IMR-90 (cell line): ENCODE data around the gene SCAMP4. TPM values are rescaled to one million over a fixed set of nuclear protein-coding genes. Genes with fewer than 3 reads are reported as not detected.

Experiments used
- ATAC-seq: fragments of 200-7000 bp; cut with Tn5 transposase; 2 replicates; pipeline ENCODE4 v1.9.1; 2020; ENCODE audit warnings: low read depth, mild to moderate bottlenecking, moderate library complexity
- BruUV-seq: library from RNA; stranded (reverse); fragments of 400-500 nt; replicated peaks from 2 replicates; lab custom pipeline; 2021; lab: Mats Ljungman, UMichigan
- CTCF ChIA-PET: fragments of 300-600 bp; formaldehyde crosslinking; extraction: SDS; loops from one replicate; lab custom pipeline; 2021; ENCODE audit warnings: antibody characterized with exemption; lab: Yijun Ruan, JAX
- POLR2A ChIA-PET: fragments of 300-600 bp; sonication (Branson Sonifier 250); formaldehyde crosslinking; loops from one replicate; lab custom pipeline; 2022; ENCODE audit warnings: antibody characterized with exemption; ENCODE audit not compliant: unreplicated experiment; lab: Charles Lee
- DNase-seq: peaks from one replicate; pipeline ENCODE4 v3.0.0; 2013
- H2AFZ ChIP-seq: replicated peaks from 2 replicates; pipeline ENCODE3; 2013; ENCODE audit warnings: low read length, mild to moderate bottlenecking; ENCODE audit not compliant: poor library complexity
- H2AK5ac ChIP-seq: 2 replicates; pipeline ENCODE4 v1.6.1; 2013; ENCODE audit warnings: low read depth, low read length, inconsistent platforms
- H2AK9ac ChIP-seq: replicated peaks from 2 replicates; pipeline ENCODE3; 2013; ENCODE audit warnings: mild to moderate bottlenecking, low read depth, low read length, moderate library complexity; ENCODE audit not compliant: poor library complexity
- H2BK120ac ChIP-seq: 2 replicates; pipeline ENCODE4 v1.6.1; 2013; ENCODE audit warnings: low read depth, low read length, inconsistent platforms
- H2BK15ac ChIP-seq: 3 replicates; pipeline ENCODE4 v1.6.1; 2013; ENCODE audit warnings: low read depth, low read length, inconsistent platforms
- H2BK20ac ChIP-seq: 2 replicates; pipeline ENCODE4 v1.6.1; 2013; ENCODE audit warnings: low read depth, mild to moderate bottlenecking, inconsistent platforms, low read length, moderate library complexity
- H2BK5ac ChIP-seq: 2 replicates; pipeline ENCODE4 v1.6.1; 2013; ENCODE audit warnings: mild to moderate bottlenecking, low read depth, low read length, inconsistent platforms; ENCODE audit not compliant: poor library complexity, severe bottlenecking
- H3K14ac ChIP-seq: replicated peaks from 2 replicates; pipeline ENCODE4 v1.6.1; 2013; ENCODE audit warnings: low read depth, low read length, inconsistent platforms
- H3K18ac ChIP-seq: 2 replicates; pipeline ENCODE4 v1.6.1; 2013; ENCODE audit warnings: low read depth, low read length, control low read depth
- H3K23ac ChIP-seq: 2 replicates; pipeline ENCODE4 v1.6.1; 2013; ENCODE audit warnings: low read depth, low read length, inconsistent platforms
- H3K27ac ChIP-seq: 2 replicates; pipeline ENCODE4 v1.5.1; 2013; ENCODE audit warnings: mild to moderate bottlenecking, control low read depth, low read length; ENCODE audit not compliant: insufficient read depth
- H3K27me3 ChIP-seq: 2 replicates; pipeline ENCODE4 v1.6.1; 2013; ENCODE audit warnings: low read length; ENCODE audit not compliant: control insufficient read depth, insufficient read depth
- H3K36me3 ChIP-seq: 2 replicates; pipeline ENCODE4 v1.6.1; 2013; ENCODE audit warnings: low read length, mixed read lengths; ENCODE audit not compliant: control insufficient read depth, insufficient read depth
- H3K4ac ChIP-seq: 2 replicates; pipeline ENCODE4 v1.6.1; 2013; ENCODE audit warnings: low read depth, low read length, inconsistent platforms
- H3K4me1 ChIP-seq: 2 replicates; pipeline ENCODE4 v1.6.1; 2013; ENCODE audit warnings: low read length, mixed read lengths; ENCODE audit not compliant: control insufficient read depth, insufficient read depth
- H3K4me2 ChIP-seq: 2 replicates; pipeline ENCODE4 v1.6.1; 2013; ENCODE audit warnings: low read depth, mild to moderate bottlenecking, control low read depth, low read length, moderate library complexity
- H3K4me3 ChIP-seq: 2 replicates; pipeline ENCODE4 v1.5.1; 2013; ENCODE audit warnings: low read depth, mild to moderate bottlenecking, control low read depth, low read length, moderate library complexity; ENCODE audit not compliant: insufficient read depth
- H3K56ac ChIP-seq: 2 replicates; pipeline ENCODE4 v1.6.1; 2013; ENCODE audit warnings: low read length, inconsistent platforms; ENCODE audit not compliant: insufficient read depth; ENCODE audit errors: extremely low read depth
- H3K79me1 ChIP-seq, 2 experiments: 2 replicates each; pipeline ENCODE4 v1.6.1; 2013; ENCODE audit warnings: low read length in 2 of 2, inconsistent platforms in 1 of 2, low read depth in 1 of 2
- H3K9ac ChIP-seq: 2 replicates; pipeline ENCODE4 v1.6.1; 2013; ENCODE audit warnings: low read depth, low read length, control low read depth
- H3K9me1 ChIP-seq: 2 replicates; pipeline ENCODE4 v1.6.1; 2013; ENCODE audit warnings: low read length, inconsistent platforms; ENCODE audit not compliant: insufficient read depth
- H3K9me3 ChIP-seq: 2 replicates; pipeline ENCODE4 v1.6.1; 2013; ENCODE audit warnings: low read length; ENCODE audit not compliant: control insufficient read depth, insufficient read depth
- H4K20me1 ChIP-seq: 2 replicates; pipeline ENCODE4 v1.6.1; 2013; ENCODE audit warnings: low read length, inconsistent platforms; ENCODE audit not compliant: insufficient read depth
- H4K5ac ChIP-seq: 2 replicates; pipeline ENCODE4 v1.6.1; 2013; ENCODE audit warnings: mild to moderate bottlenecking, low read depth, low read length, control low read depth
- H4K8ac ChIP-seq, 2 experiments: 2 replicates each; pipeline ENCODE4 v1.6.1; 2013; ENCODE audit warnings: low read depth in 2 of 2, low read length in 2 of 2, control low read depth in 1 of 2, inconsistent platforms in 1 of 2
- H4K91ac ChIP-seq: 2 replicates; pipeline ENCODE4 v1.6.1; 2013; ENCODE audit warnings: low read depth, low read length, inconsistent platforms; ENCODE audit not compliant: insufficient read depth
- BHLHE40 ChIP-seq: fragments of 150-350 bp; IDR thresholded peaks from 2 replicates; pipeline ENCODE4 v1.6.1; 2016; ENCODE audit warnings: mild to moderate bottlenecking, low read depth, low read length
- CEBPB ChIP-seq: IDR thresholded peaks from 2 replicates; pipeline ENCODE4 v1.6.1; 2012; ENCODE audit warnings: low read depth, low read length, improper control_type of control experiment
- CHD1 ChIP-seq: IDR thresholded peaks from 2 replicates; pipeline ENCODE4 v1.6.1; 2012; ENCODE audit warnings: low read depth, low read length, improper control_type of control experiment
- MAZ ChIP-seq: IDR thresholded peaks from 2 replicates; pipeline ENCODE4 v1.6.1; 2012; ENCODE audit warnings: low read depth, mild to moderate bottlenecking, low read length, improper control_type of control experiment, moderate library complexity, borderline replicate concordance
- MXI1 ChIP-seq: IDR thresholded peaks from 2 replicates; pipeline ENCODE4 v1.6.1; 2012; ENCODE audit warnings: low read depth, mild to moderate bottlenecking, low read length, moderate library complexity, borderline replicate concordance
- RAD21 ChIP-seq: IDR thresholded peaks from 2 replicates; pipeline ENCODE4 v1.6.1; 2012; ENCODE audit warnings: low read length, improper control_type of control experiment
- RCOR1 ChIP-seq: IDR thresholded peaks from 2 replicates; pipeline ENCODE4 v1.6.1; 2012; ENCODE audit warnings: mild to moderate bottlenecking, low read length, improper control_type of control experiment; ENCODE audit not compliant: insufficient replicate concordance
- RFX5 ChIP-seq: IDR thresholded peaks from 2 replicates; pipeline ENCODE4 v1.8.0; 2012; ENCODE audit warnings: low read depth, mild to moderate bottlenecking, low read length, moderate library complexity
- SMC3 ChIP-seq: fragments of 150-350 bp; IDR thresholded peaks from 2 replicates; pipeline ENCODE4 v1.6.1; 2016; ENCODE audit warnings: low read depth, mild to moderate bottlenecking, antibody characterized with exemption, low read length, moderate library complexity
- WGBS, 2 experiments: methylation state at CpG; one replicate each; pipeline versions ENCODE4 v1.1.5 to v1.1.7; 2013; ENCODE audit warnings: missing lambda C conversion rate in 2 of 2; ENCODE audit not compliant: insufficient read length in 1 of 2; ENCODE audit errors: extremely low coverage in 2 of 2; 5-methylcytosine and 5-hydroxymethylcytosine counted together
- dilution Hi-C: fragments of 300-500 bp; cut with HindIII; formaldehyde crosslinking; loops from one replicate; pipeline ENCODE4 v1.14.3; 2018; ENCODE audit warnings: low sequenced_read_pairs; ENCODE audit not compliant: unreplicated experiment
- in situ Hi-C: fragments of 300-500 bp; cut with MboI; formaldehyde crosslinking; loops from 3 replicates; pipeline ENCODE4 v1.14.3; 2019; ENCODE audit warnings: low sequenced_read_pairs, inconsistent platforms, mixed read lengths
- intact Hi-C: fragments of 100-400 bp; cut with micrococcal nuclease; formaldehyde crosslinking; loops from 2 replicates; pipeline ENCODE4 v1.10.0; 2022
- polyA plus RNA-seq, 3 experiments: library from polyadenylated mRNA; depleted of rRNA; stranded (reverse); fragments of >200 nt; gene quantifications; 2 replicates each; pipeline ENCODE4 v1.2.3, GENCODE V29; 2012; ENCODE audit warnings: low replicate concordance in 1 of 3
- total RNA-seq: library from RNA; depleted of rRNA; stranded (reverse); fragments of >200 nt; gene quantifications from 2 replicates; pipeline ENCODE4 v1.2.3, GENCODE V29; 2012
- TF ChIP-seq, protein P1 (sequence below): fragments of 150-350 bp; IDR thresholded peaks from 2 replicates; pipeline ENCODE4 v1.6.1; 2017; ENCODE audit warnings: mild to moderate bottlenecking, antibody characterized with exemption, low read length, low read depth
- TF ChIP-seq, protein P2 (sequence below): fragments of 150-350 bp; IDR thresholded peaks from 2 replicates; pipeline ENCODE4 v1.6.1; 2016; ENCODE audit warnings: low read depth, mild to moderate bottlenecking, low read length, moderate library complexity, borderline replicate concordance
- TF ChIP-seq, protein P3 (sequence below): conservative IDR thresholded peaks from 2 replicates; pipeline ENCODE4 v1.5.1; 2012; ENCODE audit warnings: mild to moderate bottlenecking, low read depth, low read length, improper control_type of control experiment

Gene SCAMP4
- total and polyA plus RNA-seq, 2 of the 4 experiments (the other 2 are of a cell fraction) = 16.1 to 28.1 TPM

DNA sequence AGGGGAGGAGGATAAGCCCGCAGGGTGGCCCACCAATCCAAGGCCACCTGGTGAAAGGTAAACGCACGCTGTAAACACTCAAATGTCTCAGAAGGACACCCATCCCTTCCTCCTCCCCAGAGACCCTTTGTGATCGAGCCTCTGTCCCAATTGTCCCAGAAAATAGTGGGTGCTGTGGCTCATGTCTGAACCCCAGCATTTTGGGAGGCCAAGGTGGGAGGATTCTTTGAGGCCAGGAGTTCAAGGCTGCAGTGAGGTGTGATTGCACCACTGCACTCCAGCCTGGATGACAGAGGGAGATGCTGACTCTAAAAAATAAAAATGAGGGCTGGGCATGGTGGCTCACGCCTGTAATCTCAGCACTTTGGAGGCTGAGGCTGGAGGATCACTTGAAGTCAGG lies 16.8 kb upstream of the SCAMP4 start:
- Histone ChIP-seq H2AFZ (no peak overlapping the region), H4K8ac (no peak overlapping the region), H3K36me3 (no peaks in the 10 kb centered on the region), H3K9me3 (no peaks in the 10 kb centered on the region), H2BK20ac (no peak overlapping the region), H3K14ac (no peak overlapping the region), H3K4ac (no peak overlapping the region), H2AK9ac (peak overlapping the region; percentile 28), H3K9ac (no peak overlapping the region), H2BK15ac (no peak overlapping the region), H3K23ac (no peak overlapping the region), H3K18ac (no peak overlapping the region), H4K20me1 (peaks cover 17% of the 10 kb centered on the region), H2BK5ac (no peak overlapping the region), H2AK5ac (no peak overlapping the region), H3K4me1 (peaks cover 11% of the 10 kb centered on the region), H3K27me3 (no peaks in the 10 kb centered on the region), H3K4me2 (no peak overlapping the region), H3K9me1 (peaks cover 9% of the 10 kb centered on the region), H3K27ac (no peak overlapping the region), H3K56ac (no peak overlapping the region), H4K5ac (no peak overlapping the region), H3K4me3 (no peak overlapping the region), H4K91ac (no peak overlapping the region), H2BK120ac (no peak overlapping the region), H3K79me1 (peaks cover 0 to 17% of the 10 kb centered on the region in 2 experiments; a peak in 2 of 4 replicates)
- 100% methylated on average over 1 of the region's 5 CpGs; no CpG with 5 or more reads in 1 of the 2 experiments for WGBS, 2 experiments
- intact Hi-C loops = no loop called here
- CTCF ChIA-PET = no interaction called here
- DNase-seq = no peak
- dilution Hi-C loops = no loop called here
- in situ Hi-C loops = no loop called here
- TF ChIP-seq, protein P1, sequence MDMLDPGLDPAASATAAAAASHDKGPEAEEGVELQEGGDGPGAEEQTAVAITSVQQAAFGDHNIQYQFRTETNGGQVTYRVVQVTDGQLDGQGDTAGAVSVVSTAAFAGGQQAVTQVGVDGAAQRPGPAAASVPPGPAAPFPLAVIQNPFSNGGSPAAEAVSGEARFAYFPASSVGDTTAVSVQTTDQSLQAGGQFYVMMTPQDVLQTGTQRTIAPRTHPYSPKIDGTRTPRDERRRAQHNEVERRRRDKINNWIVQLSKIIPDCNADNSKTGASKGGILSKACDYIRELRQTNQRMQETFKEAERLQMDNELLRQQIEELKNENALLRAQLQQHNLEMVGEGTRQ = no peak
- TF ChIP-seq CEBPB = no peak
- TF ChIP-seq, protein P2, sequence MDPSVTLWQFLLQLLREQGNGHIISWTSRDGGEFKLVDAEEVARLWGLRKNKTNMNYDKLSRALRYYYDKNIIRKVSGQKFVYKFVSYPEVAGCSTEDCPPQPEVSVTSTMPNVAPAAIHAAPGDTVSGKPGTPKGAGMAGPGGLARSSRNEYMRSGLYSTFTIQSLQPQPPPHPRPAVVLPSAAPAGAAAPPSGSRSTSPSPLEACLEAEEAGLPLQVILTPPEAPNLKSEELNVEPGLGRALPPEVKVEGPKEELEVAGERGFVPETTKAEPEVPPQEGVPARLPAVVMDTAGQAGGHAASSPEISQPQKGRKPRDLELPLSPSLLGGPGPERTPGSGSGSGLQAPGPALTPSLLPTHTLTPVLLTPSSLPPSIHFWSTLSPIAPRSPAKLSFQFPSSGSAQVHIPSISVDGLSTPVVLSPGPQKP = no peak
- no peak for TF ChIP-seq MXI1
- TF ChIP-seq RFX5 = no peak
- no peak for TF ChIP-seq MAZ
- TF ChIP-seq, protein P3, sequence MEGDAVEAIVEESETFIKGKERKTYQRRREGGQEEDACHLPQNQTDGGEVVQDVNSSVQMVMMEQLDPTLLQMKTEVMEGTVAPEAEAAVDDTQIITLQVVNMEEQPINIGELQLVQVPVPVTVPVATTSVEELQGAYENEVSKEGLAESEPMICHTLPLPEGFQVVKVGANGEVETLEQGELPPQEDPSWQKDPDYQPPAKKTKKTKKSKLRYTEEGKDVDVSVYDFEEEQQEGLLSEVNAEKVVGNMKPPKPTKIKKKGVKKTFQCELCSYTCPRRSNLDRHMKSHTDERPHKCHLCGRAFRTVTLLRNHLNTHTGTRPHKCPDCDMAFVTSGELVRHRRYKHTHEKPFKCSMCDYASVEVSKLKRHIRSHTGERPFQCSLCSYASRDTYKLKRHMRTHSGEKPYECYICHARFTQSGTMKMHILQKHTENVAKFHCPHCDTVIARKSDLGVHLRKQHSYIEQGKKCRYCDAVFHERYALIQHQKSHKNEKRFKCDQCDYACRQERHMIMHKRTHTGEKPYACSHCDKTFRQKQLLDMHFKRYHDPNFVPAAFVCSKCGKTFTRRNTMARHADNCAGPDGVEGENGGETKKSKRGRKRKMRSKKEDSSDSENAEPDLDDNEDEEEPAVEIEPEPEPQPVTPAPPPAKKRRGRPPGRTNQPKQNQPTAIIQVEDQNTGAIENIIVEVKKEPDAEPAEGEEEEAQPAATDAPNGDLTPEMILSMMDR = no peak
- TF ChIP-seq RAD21 = no peak
- no peak for TF ChIP-seq SMC3
- TF ChIP-seq BHLHE40 = no peak
- TF ChIP-seq RCOR1 = no peak
- no peak for TF ChIP-seq CHD1
- no peak for ATAC-seq
- POLR2A ChIA-PET = no interaction called here
- no TSS peak for BruUV-seq
